SK-N-SH treated with all-trans-retinoic acid at 6 μM for 48 hours (cell line): Measurements from ENCODE around the gene FLAD1.
A peak's percentile ranks its signal among the peaks of the same experiment; 100 is the strongest.

Source experiments
- ATAC-seq: fragments of 200-7000 bp; cut with Tn5 transposase; 3 replicates; pipeline ENCODE4 v1.9.1; 2020; ENCODE audit warnings: mild to moderate bottlenecking, moderate library complexity
- ARNTL ChIP-seq: fragments of 450-650 bp; formaldehyde crosslinking; IDR thresholded peaks from 2 replicates; pipeline ENCODE4 v1.5.0; 2020; ENCODE audit warnings: low read depth, mild to moderate bottlenecking, moderate library complexity, borderline replicate concordance
- CREB5 ChIP-seq: fragments of 250-450 bp; sonication (Bioruptor Pico); IDR thresholded peaks from 2 replicates; pipeline ENCODE4 v1.5.1; 2020; ENCODE audit warnings: low read depth, mild to moderate bottlenecking, moderate library complexity
- CSDC2 ChIP-seq: fragments of 250-450 bp; sonication (Bioruptor Pico); IDR thresholded peaks from 2 replicates; pipeline ENCODE4 v1.5.0; 2020; ENCODE audit warnings: mild to moderate bottlenecking, moderate library complexity
- CSRNP3 ChIP-seq: fragments of 250-450 bp; sonication (Bioruptor Pico); IDR thresholded peaks from 2 replicates; pipeline ENCODE4 v1.5.1; 2021; ENCODE audit warnings: mild to moderate bottlenecking, moderate library complexity
- ESRRG ChIP-seq: fragments of 250-450 bp; sonication (Bioruptor Pico); IDR thresholded peaks from 2 replicates; pipeline ENCODE4 v1.6.1; 2021; ENCODE audit warnings: mild to moderate bottlenecking
- ISL1 ChIP-seq: fragments of 250-450 bp; sonication (Bioruptor Pico); IDR thresholded peaks from 2 replicates; pipeline ENCODE4 v2.1.2; 2022; ENCODE audit warnings: mild to moderate bottlenecking, moderate library complexity
- OSR1 ChIP-seq: fragments of 250-450 bp; sonication (Bioruptor Pico); IDR thresholded peaks from 2 replicates; pipeline ENCODE4 v1.8.0; 2022; ENCODE audit warnings: moderate library complexity, mild to moderate bottlenecking, inconsistent platforms
- PPARA ChIP-seq: fragments of 250-450 bp; sonication (Bioruptor Pico); IDR thresholded peaks from 2 replicates; pipeline ENCODE4 v1.5.0; 2020; ENCODE audit warnings: mild to moderate bottlenecking, borderline replicate concordance
- RARB ChIP-seq: fragments of 250-450 bp; sonication (Bioruptor Pico); IDR thresholded peaks from 2 replicates; pipeline ENCODE4 v1.8.0; 2021; ENCODE audit warnings: mild to moderate bottlenecking, moderate library complexity
- SNAI2 ChIP-seq: fragments of 250-450 bp; sonication (Bioruptor Pico); IDR thresholded peaks from 2 replicates; pipeline ENCODE4 v1.5.0; 2020; ENCODE audit warnings: mild to moderate bottlenecking, moderate library complexity
- TCF4 ChIP-seq: fragments of 250-450 bp; sonication (Bioruptor Pico); IDR thresholded peaks from 2 replicates; pipeline ENCODE4 v1.8.0; 2021; ENCODE audit warnings: mild to moderate bottlenecking, moderate library complexity, borderline replicate concordance
- TOX ChIP-seq: fragments of 250-450 bp; sonication (Bioruptor Pico); IDR thresholded peaks from 2 replicates; pipeline ENCODE4 v1.8.0; 2021; ENCODE audit warnings: mild to moderate bottlenecking, moderate library complexity, borderline replicate concordance
- ZC3H10 ChIP-seq: fragments of 250-450 bp; sonication (Bioruptor Pico); IDR thresholded peaks from 2 replicates; pipeline ENCODE4 v1.5.1; 2021; ENCODE audit warnings: mild to moderate bottlenecking, moderate library complexity
- ZFP30 ChIP-seq: fragments of 450-650 bp; formaldehyde crosslinking; IDR thresholded peaks from 2 replicates; pipeline ENCODE4 v1.5.0; 2022; ENCODE audit warnings: mild to moderate bottlenecking, moderate library complexity
- ZNF565 ChIP-seq: fragments of 450-650 bp; formaldehyde crosslinking; conservative IDR thresholded peaks from 2 replicates; pipeline ENCODE4 v1.5.0; 2020; ENCODE audit warnings: low read depth, mild to moderate bottlenecking, moderate library complexity
- ZNF70 ChIP-seq: fragments of 450-650 bp; formaldehyde crosslinking; IDR thresholded peaks from 2 replicates; pipeline ENCODE4 v1.5.0; 2020; ENCODE audit warnings: mild to moderate bottlenecking, moderate library complexity
- TF ChIP-seq, protein P1 (sequence below): fragments of 250-450 bp; sonication (Bioruptor Pico); IDR thresholded peaks from 2 replicates; pipeline ENCODE4 v1.8.0; 2020; ENCODE audit warnings: mild to moderate bottlenecking, moderate library complexity, borderline replicate concordance
- TF ChIP-seq, protein P2 (sequence below): fragments of 250-450 bp; sonication (Bioruptor Pico); IDR thresholded peaks from 2 replicates; pipeline ENCODE4 v1.5.0; 2020; ENCODE audit warnings: mild to moderate bottlenecking, moderate library complexity

Gene FLAD1

DNA sequence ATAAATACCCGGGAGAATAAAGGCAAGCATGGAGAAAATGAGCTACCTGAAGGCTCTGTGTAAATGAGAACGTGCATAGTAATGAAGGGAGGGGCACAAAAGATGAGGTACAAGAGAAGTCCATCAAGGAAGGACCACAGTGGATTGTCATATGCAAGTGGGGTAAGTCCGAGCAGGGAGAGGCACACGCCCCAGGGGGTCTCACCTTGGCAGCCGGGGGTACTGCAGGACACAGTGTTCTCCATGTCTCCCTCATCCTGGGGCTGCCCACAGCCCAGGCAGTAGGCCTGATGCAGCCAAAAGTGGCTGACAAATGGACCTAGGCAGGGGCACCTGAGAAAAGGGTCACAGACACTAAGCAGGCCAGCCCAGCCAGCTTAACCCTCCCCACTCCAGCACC, 40.5 kb downstream of the FLAD1 start (continued):
- TF ChIP-seq, protein P1, sequence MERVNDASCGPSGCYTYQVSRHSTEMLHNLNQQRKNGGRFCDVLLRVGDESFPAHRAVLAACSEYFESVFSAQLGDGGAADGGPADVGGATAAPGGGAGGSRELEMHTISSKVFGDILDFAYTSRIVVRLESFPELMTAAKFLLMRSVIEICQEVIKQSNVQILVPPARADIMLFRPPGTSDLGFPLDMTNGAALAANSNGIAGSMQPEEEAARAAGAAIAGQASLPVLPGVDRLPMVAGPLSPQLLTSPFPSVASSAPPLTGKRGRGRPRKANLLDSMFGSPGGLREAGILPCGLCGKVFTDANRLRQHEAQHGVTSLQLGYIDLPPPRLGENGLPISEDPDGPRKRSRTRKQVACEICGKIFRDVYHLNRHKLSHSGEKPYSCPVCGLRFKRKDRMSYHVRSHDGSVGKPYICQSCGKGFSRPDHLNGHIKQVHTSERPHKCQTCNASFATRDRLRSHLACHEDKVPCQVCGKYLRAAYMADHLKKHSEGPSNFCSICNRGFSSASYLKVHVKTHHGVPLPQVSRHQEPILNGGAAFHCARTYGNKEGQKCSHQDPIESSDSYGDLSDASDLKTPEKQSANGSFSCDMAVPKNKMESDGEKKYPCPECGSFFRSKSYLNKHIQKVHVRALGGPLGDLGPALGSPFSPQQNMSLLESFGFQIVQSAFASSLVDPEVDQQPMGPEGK (CRISPR knock-in tag) = no peak
- TF ChIP-seq OSR1 (CRISPR knock-in tag) = no peak
- no peak for TF ChIP-seq ARNTL (CRISPR knock-in tag)
- TF ChIP-seq TCF4 (CRISPR knock-in tag) = no peak
- no peak for TF ChIP-seq TOX (CRISPR knock-in tag)
- no peak for TF ChIP-seq ESRRG (CRISPR knock-in tag)
- TF ChIP-seq ZC3H10 (CRISPR knock-in tag) = no peak
- no peak for TF ChIP-seq CSDC2 (CRISPR knock-in tag)
- no peak for TF ChIP-seq ZNF565 (CRISPR knock-in tag)
- no peak for TF ChIP-seq RARB (CRISPR knock-in tag)
- TF ChIP-seq, protein P2, sequence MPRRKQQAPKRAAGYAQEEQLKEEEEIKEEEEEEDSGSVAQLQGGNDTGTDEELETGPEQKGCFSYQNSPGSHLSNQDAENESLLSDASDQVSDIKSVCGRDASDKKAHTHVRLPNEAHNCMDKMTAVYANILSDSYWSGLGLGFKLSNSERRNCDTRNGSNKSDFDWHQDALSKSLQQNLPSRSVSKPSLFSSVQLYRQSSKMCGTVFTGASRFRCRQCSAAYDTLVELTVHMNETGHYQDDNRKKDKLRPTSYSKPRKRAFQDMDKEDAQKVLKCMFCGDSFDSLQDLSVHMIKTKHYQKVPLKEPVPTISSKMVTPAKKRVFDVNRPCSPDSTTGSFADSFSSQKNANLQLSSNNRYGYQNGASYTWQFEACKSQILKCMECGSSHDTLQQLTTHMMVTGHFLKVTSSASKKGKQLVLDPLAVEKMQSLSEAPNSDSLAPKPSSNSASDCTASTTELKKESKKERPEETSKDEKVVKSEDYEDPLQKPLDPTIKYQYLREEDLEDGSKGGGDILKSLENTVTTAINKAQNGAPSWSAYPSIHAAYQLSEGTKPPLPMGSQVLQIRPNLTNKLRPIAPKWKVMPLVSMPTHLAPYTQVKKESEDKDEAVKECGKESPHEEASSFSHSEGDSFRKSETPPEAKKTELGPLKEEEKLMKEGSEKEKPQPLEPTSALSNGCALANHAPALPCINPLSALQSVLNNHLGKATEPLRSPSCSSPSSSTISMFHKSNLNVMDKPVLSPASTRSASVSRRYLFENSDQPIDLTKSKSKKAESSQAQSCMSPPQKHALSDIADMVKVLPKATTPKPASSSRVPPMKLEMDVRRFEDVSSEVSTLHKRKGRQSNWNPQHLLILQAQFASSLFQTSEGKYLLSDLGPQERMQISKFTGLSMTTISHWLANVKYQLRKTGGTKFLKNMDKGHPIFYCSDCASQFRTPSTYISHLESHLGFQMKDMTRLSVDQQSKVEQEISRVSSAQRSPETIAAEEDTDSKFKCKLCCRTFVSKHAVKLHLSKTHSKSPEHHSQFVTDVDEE (CRISPR knock-in tag) = no peak
- TF ChIP-seq, all 23 proteins: peak for 0

DNA sequence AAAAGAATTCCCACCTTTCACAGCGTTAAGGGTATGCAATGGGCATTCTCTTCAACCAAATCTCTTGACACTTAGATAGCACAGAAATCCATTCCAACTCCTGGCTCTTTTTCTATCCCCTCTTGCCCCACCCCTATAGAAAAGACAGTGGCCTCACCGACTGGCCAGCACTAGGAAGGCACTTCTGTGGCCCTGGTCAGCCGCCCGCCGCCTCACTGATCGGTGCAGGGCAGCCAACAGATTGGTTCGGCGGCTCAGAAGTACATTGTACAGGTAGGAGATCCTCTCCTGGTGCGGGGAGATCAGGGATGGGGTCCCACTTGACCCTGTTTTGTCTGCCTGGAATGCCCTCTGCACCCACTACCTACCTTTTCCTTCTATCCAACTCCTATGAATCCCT, 41.2 kb downstream of the FLAD1 start:
- ATAC-seq = no peak

GRCh38 chr1:155026154-155026553, 43.0 kb downstream of the FLAD1 start:
- no peak for ATAC-seq
- TF ChIP-seq ZFP30 (CRISPR knock-in tag) (no peak), ISL1 (CRISPR knock-in tag) (no peak)

More for the DNA sequence above, 41.2 kb downstream of the FLAD1 start:
- no peak for TF ChIP-seq TCF4 (CRISPR knock-in tag)
- no peak for TF ChIP-seq ESRRG (CRISPR knock-in tag)
- TF ChIP-seq, protein P1 (CRISPR knock-in tag) = no peak
- no peak for TF ChIP-seq CREB5
- TF ChIP-seq CSDC2 (CRISPR knock-in tag) = no peak
- TF ChIP-seq PPARA (CRISPR knock-in tag) = no peak
- TF ChIP-seq OSR1 (CRISPR knock-in tag) = no peak
- no peak for TF ChIP-seq ZC3H10 (CRISPR knock-in tag)
- no peak for TF ChIP-seq ZFP30 (CRISPR knock-in tag)

DNA sequence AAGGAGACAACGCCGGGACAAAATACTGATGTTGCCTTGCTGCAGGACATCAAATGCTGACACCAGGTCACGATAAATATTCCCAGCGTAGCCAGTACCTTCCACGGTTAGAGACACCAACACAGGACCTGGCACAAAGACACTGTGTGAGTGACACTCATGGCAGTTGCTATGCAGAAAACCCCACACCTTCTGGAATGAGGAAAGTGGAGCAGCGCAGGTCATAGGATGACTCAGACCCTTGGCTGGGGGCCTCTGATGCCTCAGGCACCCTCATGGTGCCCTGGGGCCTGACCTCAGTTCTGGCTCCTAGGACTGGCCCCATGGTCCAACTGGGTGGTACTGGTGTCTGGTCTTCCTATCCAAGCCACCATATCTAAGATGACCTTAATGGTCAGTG, 43.4 kb downstream of the FLAD1 start:
- ATAC-seq = peak; percentile 6; the same call in 1 of the 3 replicates
- TF ChIP-seq ZFP30 (CRISPR knock-in tag) = no peak
- TF ChIP-seq OSR1 (CRISPR knock-in tag) = no peak
- no peak for TF ChIP-seq RARB (CRISPR knock-in tag)

DNA sequence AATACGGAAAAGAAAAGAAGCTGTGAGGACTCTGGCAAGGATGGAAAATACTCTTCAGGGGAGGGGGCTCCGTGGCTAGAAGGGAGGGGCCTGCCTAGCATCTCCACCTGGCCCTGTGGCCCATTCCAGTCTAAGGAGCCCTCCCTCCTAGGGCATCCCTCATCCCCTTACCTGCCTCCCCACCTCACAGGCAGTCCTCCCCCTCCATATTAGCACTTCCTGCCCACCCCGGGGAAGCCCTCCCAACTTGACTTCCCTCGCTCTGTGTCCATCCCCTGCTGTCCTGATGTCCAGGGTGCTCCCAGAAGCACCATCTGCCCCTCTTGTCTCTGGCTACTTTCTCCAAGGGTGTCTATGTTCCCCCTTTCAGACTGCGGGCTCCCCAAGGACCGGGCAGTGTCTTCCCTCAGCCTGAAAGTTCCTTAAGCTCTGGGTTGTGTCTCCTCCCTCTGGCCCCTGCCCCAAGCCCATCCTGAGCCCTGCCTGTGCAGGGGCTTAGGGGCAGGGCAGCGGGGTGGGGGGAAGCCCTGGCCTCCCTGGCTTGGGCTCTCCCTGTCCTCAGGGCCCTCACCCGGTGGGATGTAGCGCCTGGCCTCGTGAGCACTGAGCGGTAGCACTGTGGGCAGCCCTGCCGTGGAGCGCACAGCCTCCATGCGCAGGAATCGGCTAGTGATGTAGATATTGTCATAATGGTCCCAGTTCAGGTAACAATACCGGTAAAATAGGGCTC, 46.5 kb downstream of the FLAD1 start:
- ATAC-seq = no peak; the same call in 2 of the 3 replicates
- TF ChIP-seq ZNF70 = no peak
- no peak for TF ChIP-seq TOX (CRISPR knock-in tag)
- no peak for TF ChIP-seq SNAI2
- TF ChIP-seq CSDC2 (CRISPR knock-in tag) = no peak
- no peak for TF ChIP-seq ZNF565 (CRISPR knock-in tag)
- no peak for TF ChIP-seq CSRNP3 (CRISPR knock-in tag)
- TF ChIP-seq, protein P2 (CRISPR knock-in tag) = no peak
- TF ChIP-seq ZFP30 (CRISPR knock-in tag) = no peak
